ENCODE data around the gene DDX25. TPM values are rescaled to one million over a fixed set of nuclear protein-coding genes. Genes with fewer than 3 reads are reported as not detected.
A peak's percentile ranks its signal among the peaks of the same experiment; 100 is the strongest.

Gene DDX25
- total RNA-seq, 1 experiment from 2014 or later = 0.39 TPM

- CTCF ChIA-PET = no interaction called here
- no peaks in the 10 kb centered on the region for H3K4me1 ChIP-seq (ENCODE audit: insufficient read depth, low read length, poor library complexity, severe bottlenecking)
- TF ChIP-seq CTCF (conservative IDR thresholded peaks at IDR 0.05; ENCODE audit: low read depth, low read length) = no peak
- no peak for TF ChIP-seq EZH2 (IDR thresholded peaks at IDR 0.05; ENCODE audit: borderline replicate concordance, low read depth, low read length, poor library complexity, severe bottlenecking)
- H3K9me3 ChIP-seq (ENCODE audit: low read depth, low read length, poor library complexity, severe bottlenecking) = no peaks in the 10 kb centered on the region
- intact Hi-C loops (cut with micrococcal nuclease; ENCODE audit: unreplicated experiment) = no loop called here
- POLR2A ChIA-PET (ENCODE audit: low non-redundant PET) = no interaction called here
- no peak for DNase-seq (ENCODE audit: low spot score)
- BruUV-seq (replicated peaks) = no TSS peak
- H3K4me3 ChIP-seq (ENCODE audit: low read depth, low read length, poor library complexity, severe bottlenecking) = no peak overlapping the region
- peaks cover 4% of the 10 kb centered on the region for H3K27me3 ChIP-seq (replicated peaks; ENCODE audit: insufficient read depth, low read depth, low read length, poor library complexity)
- no peak overlapping the region for H3K27ac ChIP-seq (ENCODE audit: low read depth, low read length, poor library complexity, severe bottlenecking)
- no peaks in the 10 kb centered on the region for H3K36me3 ChIP-seq (ENCODE audit: insufficient read depth, low read length, poor library complexity, severe bottlenecking)
Observed at GRCh38 chr11:125933030-125933813, 28.9 kb downstream of the DDX25 start.

- Histone ChIP-seq H3K36me3 (ENCODE audit: insufficient read depth, low read length, poor library complexity, severe bottlenecking) (no peaks in the 10 kb centered on the region), H3K27ac (ENCODE audit: low read depth, low read length, poor library complexity, severe bottlenecking) (no peak overlapping the region), H3K4me1 (ENCODE audit: insufficient read depth, low read length, poor library complexity, severe bottlenecking) (no peaks in the 10 kb centered on the region), H3K27me3 (replicated peaks; ENCODE audit: insufficient read depth, low read depth, low read length, poor library complexity) (no peaks in the 10 kb centered on the region), H3K4me3 (ENCODE audit: low read depth, low read length, poor library complexity, severe bottlenecking) (no peak overlapping the region), H3K9me3 (ENCODE audit: low read depth, low read length, poor library complexity, severe bottlenecking) (no peaks in the 10 kb centered on the region)
- ChIA-PET CTCF (interaction anchor here (1.0 kb wide), 1 partner anchor 252 kb away, joined by 3 read pairs; no protein-coding TSS in a partner anchor), POLR2A (ENCODE audit: low non-redundant PET) (no interaction called here)
- TF ChIP-seq CTCF (conservative IDR thresholded peaks at IDR 0.05; ENCODE audit: low read depth, low read length) (no peak), EZH2 (IDR thresholded peaks at IDR 0.05; ENCODE audit: borderline replicate concordance, low read depth, low read length, poor library complexity, severe bottlenecking) (no peak)
- DNase-seq (ENCODE audit: low spot score) = no peak
- no TSS peak for BruUV-seq (replicated peaks)
- intact Hi-C loops (cut with micrococcal nuclease; ENCODE audit: unreplicated experiment) = no loop called here
Observed at GRCh38 chr11:125934473-125934872, 30.2 kb downstream of the DDX25 start.

- Histone ChIP-seq H3K27me3 (replicated peaks; ENCODE audit: insufficient read depth, low read depth, low read length, poor library complexity) (no peaks in the 10 kb centered on the region), H3K4me3 (ENCODE audit: low read depth, low read length, poor library complexity, severe bottlenecking) (no peak overlapping the region), H3K27ac (ENCODE audit: low read depth, low read length, poor library complexity, severe bottlenecking) (no peak overlapping the region), H3K9me3 (ENCODE audit: low read depth, low read length, poor library complexity, severe bottlenecking) (no peaks in the 10 kb centered on the region), H3K4me1 (ENCODE audit: insufficient read depth, low read length, poor library complexity, severe bottlenecking) (no peaks in the 10 kb centered on the region), H3K36me3 (ENCODE audit: insufficient read depth, low read length, poor library complexity, severe bottlenecking) (no peaks in the 10 kb centered on the region)
- no TSS peak for BruUV-seq (replicated peaks)
- TF ChIP-seq CTCF (conservative IDR thresholded peaks at IDR 0.05; ENCODE audit: low read depth, low read length) = peak; percentile 33; the same call in 1 of the 2 replicates
- TF ChIP-seq EZH2 (IDR thresholded peaks at IDR 0.05; ENCODE audit: borderline replicate concordance, low read depth, low read length, poor library complexity, severe bottlenecking) = no peak
- intact Hi-C loops (cut with micrococcal nuclease; ENCODE audit: unreplicated experiment) = no loop called here
- CTCF ChIA-PET = interaction anchor here (0.6 to 1.0 kb wide), 2 partner anchors 252 to 261 kb away, joined by 3 read pairs; no protein-coding TSS in a partner anchor
- DNase-seq (ENCODE audit: low spot score) = no peak
- POLR2A ChIA-PET (ENCODE audit: low non-redundant PET) = no interaction called here
Observed at GRCh38 chr11:125935056-125935455, 30.7 kb downstream of the DDX25 start.

Measured in A673 (cell line).